Aorta (tissue), 5 donors: ENCODE data around the gene ARHGEF11. TPM values are rescaled to one million over a fixed set of nuclear protein-coding genes. Genes with fewer than 3 reads are reported as not detected.

ENCODE experiments used
- ATAC-seq: fragments of 200-7000 bp; cut with Tn5 transposase; one replicate; pipeline ENCODE4 v1.9.1; 2022; ENCODE audit warnings: moderate library complexity; ENCODE audit not compliant: low FRiP score
- DNase-seq, 2 donors: peaks; one replicate each; pipeline ENCODE4 v3.0.0-alpha.2; 2020
- H3K27ac ChIP-seq, 2 donors: one replicate each; pipeline ENCODE4 v1.5.1; 2013; ENCODE audit warnings: low read length in 2 of 2, mild to moderate bottlenecking in 2 of 2, moderate library complexity in 2 of 2, control low read depth in 1 of 2, inconsistent platforms in 1 of 2, low read depth in 1 of 2
- H3K27me3 ChIP-seq, 2 donors: one replicate each; pipeline ENCODE4 v1.6.1; 2013; ENCODE audit warnings: control low read depth in 1 of 2, low read length in 1 of 2, mild to moderate bottlenecking in 1 of 2, moderate library complexity in 1 of 2; ENCODE audit not compliant: insufficient read depth in 2 of 2, control insufficient read depth in 1 of 2
- H3K36me3 ChIP-seq, 2 donors: one replicate each; pipeline ENCODE4 v1.6.1; 2013; ENCODE audit warnings: control low read depth in 1 of 2, low read length in 1 of 2, mild to moderate bottlenecking in 1 of 2; ENCODE audit not compliant: insufficient read depth in 2 of 2, control insufficient read depth in 1 of 2
- H3K4me1 ChIP-seq, 2 donors: one replicate each; pipeline ENCODE4 v1.6.1; 2013; ENCODE audit warnings: low read length in 2 of 2, control low read depth in 1 of 2, mild to moderate bottlenecking in 1 of 2, moderate library complexity in 1 of 2; ENCODE audit not compliant: insufficient read depth in 2 of 2, control insufficient read depth in 1 of 2
- H3K4me3 ChIP-seq, 2 donors: one replicate each; pipeline ENCODE4 v1.5.1; 2013; ENCODE audit warnings: low read length in 2 of 2, control low read depth in 1 of 2, mild to moderate bottlenecking in 1 of 2
- H3K9me3 ChIP-seq: one replicate; pipeline ENCODE4 v1.6.1; 2013; ENCODE audit warnings: mild to moderate bottlenecking, low read length; ENCODE audit not compliant: control insufficient read depth
- WGBS, 2 donors: extraction: QIAGEN DNeasy Blood & Tissue Kit; methylation state at CpG; one replicate each; pipeline ENCODE4 v1.1.7; 2013; 5-methylcytosine and 5-hydroxymethylcytosine counted together
- intact Hi-C, 2 donors: fragments of 100-400 bp; cut with DNase I; formaldehyde crosslinking; loops; one replicate each; pipeline versions ENCODE4 v1.14.2 to v1.15.0; 2022
- polyA plus RNA-seq, 2 donors: library from polyadenylated mRNA; stranded (reverse); fragments of 200-250 nt; gene quantifications; one replicate each; pipeline ENCODE4 v1.2.3, GENCODE V29; 2013
- total RNA-seq, 2 donors: library from RNA; stranded (reverse); fragmentation: NEBNext Ultra II Directional; extraction: Animal tissue kit (Norgen Biotek cat#: 25700); gene quantifications; one replicate each; pipeline ENCODE4 v1.2.1, GENCODE V29; 2021
- donor health status: healthy with polysubstance abuse.
- donor health status: Bipolar disorder and iron deficiency.
- donor health status: DM: no; HTN: no; CAD: no.
- donor health status: DM: no; HTN: no; CAD: no.
- donor health status: DM: yes; HTN: yes; CAD: no.

ARHGEF11 gene
- total and polyA plus RNA-seq, 4 donors: 9.3 to 47.8 (median 24.6) TPM

DNA sequence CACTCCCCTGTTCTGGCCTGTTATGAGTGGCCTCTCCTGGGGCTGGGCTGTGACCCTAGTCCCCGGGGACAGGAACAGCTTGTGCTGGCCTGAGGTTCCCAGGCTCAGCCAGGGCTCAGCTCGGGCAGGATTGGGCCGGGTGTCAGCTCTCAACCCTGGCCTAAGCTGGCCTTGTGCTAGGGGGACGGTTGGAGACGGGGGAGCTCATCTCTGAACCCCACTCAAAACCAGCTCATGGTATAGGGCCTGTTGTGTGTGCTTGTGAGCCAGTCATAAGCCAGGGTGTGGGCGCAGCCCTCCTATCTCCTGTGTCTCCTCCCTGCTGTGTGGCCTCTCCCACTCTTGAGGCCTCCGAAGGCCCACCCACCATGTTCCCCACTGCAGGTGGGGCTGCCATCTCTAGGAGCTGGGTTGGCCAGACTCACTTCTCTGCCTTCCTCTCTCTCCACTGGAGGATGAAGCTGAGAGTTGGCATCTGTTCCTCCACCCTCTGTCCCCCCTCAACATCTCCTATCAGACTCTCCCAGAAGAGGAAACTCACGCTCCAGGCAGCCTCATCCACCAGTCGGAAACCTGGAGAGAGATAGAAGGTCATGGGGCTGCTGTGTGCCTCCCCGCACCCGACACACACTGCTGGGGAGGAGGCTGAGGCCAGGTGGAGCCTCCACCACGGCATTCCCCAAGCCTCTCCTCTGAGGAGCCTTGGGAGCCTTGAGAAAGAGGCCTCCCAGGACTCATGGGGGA, 150.7 kb downstream of the ARHGEF11 start:
- Histone ChIP-seq H3K4me1 (no peaks in the 10 kb centered on the region), H3K27me3 (no peaks in the 10 kb centered on the region), H3K27ac (peak overlapping the region in 1 of 2 donors; percentile 23), H3K4me3 (no peak overlapping the region), H3K9me3 (no peaks in the 10 kb centered on the region), H3K36me3 (no peaks in the 10 kb centered on the region)
- intact Hi-C loops: loop anchor here in 1 of 2 donors (5.0 to 10.0 kb wide), 4 partner anchors 32 to 208 kb away; partner anchors contain the start of genes ISG20L2 and METTL25B
- DNase-seq (no peak), ATAC-seq (peak; percentile 59)
- 47 to 59% methylated on average over 12 of the region's 12 CpGs for WGBS, 2 donors

DNA sequence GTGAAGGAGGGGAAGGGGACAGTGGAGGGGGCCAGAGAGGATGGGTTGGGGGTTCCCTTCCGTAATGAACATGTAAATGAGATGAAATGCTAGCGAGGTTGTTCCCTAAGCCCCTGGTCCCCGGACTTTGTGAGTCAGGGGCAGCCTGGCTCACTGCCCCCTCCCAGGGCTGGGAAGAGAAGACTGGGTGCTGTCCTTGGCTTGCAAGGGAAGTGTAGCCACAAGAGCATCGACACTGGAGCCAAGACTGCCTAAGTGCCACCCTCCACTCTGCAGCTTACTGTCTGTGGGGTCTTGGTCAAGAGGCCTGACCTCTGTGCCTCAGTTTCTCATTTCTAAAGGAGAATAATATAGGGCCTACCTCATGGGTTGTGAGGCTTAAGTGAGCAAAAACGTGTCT, 151.5 kb downstream of the ARHGEF11 start:
- H3K27me3 ChIP-seq: no peaks in the 10 kb centered on the region
- DNase-seq (no peak), ATAC-seq (no peak)
- H3K36me3 ChIP-seq: no peaks in the 10 kb centered on the region
- intact Hi-C loops: loop anchor here in 1 of 2 donors (5.0 to 10.0 kb wide), 4 partner anchors 33 to 207 kb away; partner anchors contain the start of genes ISG20L2 and METTL25B
- 25 to 43% methylated on average over 5 of the region's 5 CpGs for WGBS, 2 donors
- H3K4me3 ChIP-seq: peak overlapping the region in 1 of 2 donors; percentile 24
- peak overlapping the region in 1 of 2 donors; percentile 49 for H3K27ac ChIP-seq
- H3K9me3 ChIP-seq: no peaks in the 10 kb centered on the region
- no peaks in the 10 kb centered on the region for H3K4me1 ChIP-seq

DNA sequence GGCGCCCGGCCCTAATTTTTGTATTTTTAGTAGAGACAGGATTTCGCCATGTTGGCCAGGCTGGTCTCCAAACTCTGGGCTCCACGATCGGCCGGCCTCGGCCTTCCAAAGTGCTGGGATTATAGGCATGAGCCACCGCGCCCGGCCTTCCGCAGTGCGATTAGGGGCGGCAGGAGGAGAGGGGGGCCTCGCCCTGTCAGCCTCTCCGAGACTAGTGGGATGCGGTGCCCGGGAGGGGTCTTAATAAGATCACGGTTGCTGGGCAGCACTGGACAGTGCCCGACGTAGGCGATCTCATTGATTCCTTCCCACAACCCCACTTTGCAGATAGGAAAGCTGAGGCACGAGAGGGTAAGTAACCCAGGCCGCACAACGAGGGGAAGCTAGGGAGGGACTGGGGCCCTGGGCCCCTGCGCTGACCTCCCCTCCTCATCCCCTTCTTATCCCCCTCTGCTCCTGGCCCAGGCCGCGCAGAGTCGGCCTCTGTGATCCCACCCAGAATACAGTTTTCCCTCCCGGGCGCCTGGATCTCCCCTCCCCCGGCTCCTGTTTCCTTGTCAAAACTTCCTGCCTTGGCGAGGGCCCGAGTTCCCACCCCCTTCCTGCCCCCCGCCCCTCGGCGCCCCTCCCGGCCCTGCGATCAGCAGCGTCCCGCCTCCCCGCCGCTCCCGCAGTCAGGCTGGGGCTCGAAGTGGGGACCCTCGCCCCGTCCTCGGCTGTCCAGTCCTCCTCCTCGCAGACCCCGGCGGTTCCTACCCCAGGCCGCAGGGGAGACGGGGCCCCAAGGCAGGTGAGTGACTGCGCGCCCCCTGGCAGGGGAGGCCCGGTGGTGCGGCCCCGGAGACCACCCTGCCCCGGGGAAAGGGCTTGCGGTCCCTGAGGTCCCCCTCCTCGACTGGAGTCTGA, 152.2 kb downstream of the ARHGEF11 start, which contains the start of gene PEAR1:
Gene PEAR1, plus strand, starts transcription at position 671 of the 906 bp plus-strand sequence. CDS start 10,209 bp downstream, outside the sequence.
- no peaks in the 10 kb centered on the region for H3K4me1 ChIP-seq
- peak within 1 kb of the TSS in 1 of 2 donors; percentile 24 for H3K4me3 ChIP-seq
- peak within 1 kb of the TSS in 1 of 2 donors; percentile 49 for H3K27ac ChIP-seq
- DNase-seq (no peak), ATAC-seq (peak; percentile 46)
- WGBS, 2 donors: 26% methylated on average over 51 to 60 of the region's 60 CpGs
- no peaks in the 10 kb centered on the region for H3K27me3 ChIP-seq
- intact Hi-C loops: loop anchor here in 1 of 2 donors (5.0 to 10.0 kb wide), 4 partner anchors 34 to 206 kb away; partner anchors contain the start of genes ISG20L2 and METTL25B
- H3K9me3 ChIP-seq: no peaks in the 10 kb centered on the region
- H3K36me3 ChIP-seq: no peaks in the 10 kb centered on the region

DNA sequence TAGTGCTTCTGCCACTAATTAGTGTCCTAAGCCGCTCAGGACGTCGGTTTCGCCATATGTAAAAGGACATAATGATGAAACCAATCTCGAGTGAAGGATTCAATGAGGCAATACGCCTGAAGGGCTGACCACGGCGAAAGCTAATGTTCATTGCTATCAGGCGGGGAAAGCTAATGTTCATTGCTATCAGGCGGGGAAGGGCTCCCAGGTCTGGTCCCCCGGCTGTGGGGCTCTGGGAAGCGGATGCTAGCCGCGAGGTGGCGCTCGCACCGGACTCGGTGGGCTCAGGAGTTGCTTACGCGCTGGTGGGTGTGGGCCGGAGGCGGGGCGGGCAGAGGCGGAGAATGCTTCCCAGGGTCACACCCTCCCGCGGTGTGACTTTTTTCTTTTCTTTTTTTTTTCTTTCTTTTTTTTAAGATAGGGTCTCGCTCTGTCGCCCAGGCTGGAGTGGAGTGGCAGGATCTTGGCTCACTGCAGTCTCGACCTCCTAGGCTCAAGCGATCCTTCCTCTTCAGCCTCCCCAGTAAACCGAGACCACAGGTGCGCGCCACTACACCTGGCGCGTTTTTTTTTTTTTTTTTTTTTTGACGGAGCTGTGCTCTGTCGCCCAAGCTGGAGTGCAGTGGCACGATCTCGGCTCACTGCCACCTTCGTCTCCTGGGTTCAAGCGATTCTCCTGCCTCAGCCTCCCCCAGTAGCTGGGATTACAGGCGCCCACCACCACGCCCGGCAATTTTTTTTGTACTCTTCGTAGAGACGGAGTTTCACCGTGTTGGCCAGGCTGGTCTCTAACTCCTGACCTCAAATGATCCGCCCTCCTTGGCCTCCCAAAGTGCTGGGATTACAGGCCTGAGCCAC, 153.1 kb downstream of the ARHGEF11 start:
- intact Hi-C loops: loop anchor here in 1 of 2 donors (5.0 to 10.0 kb wide), 4 partner anchors 35 to 205 kb away; partner anchors contain the start of genes ISG20L2 and METTL25B
- DNase-seq (peak; percentile 94 to 98), ATAC-seq (peak; percentile 92)
- H3K4me3 ChIP-seq: no peak overlapping the region
- no peak overlapping the region for H3K27ac ChIP-seq
- no peaks in the 10 kb centered on the region for H3K27me3 ChIP-seq
- H3K4me1 ChIP-seq: no peaks in the 10 kb centered on the region
- H3K36me3 ChIP-seq: no peaks in the 10 kb centered on the region
- no peaks in the 10 kb centered on the region for H3K9me3 ChIP-seq
- WGBS, 2 donors: 7 to 11% methylated on average over 45 to 48 of the region's 48 CpGs

DNA sequence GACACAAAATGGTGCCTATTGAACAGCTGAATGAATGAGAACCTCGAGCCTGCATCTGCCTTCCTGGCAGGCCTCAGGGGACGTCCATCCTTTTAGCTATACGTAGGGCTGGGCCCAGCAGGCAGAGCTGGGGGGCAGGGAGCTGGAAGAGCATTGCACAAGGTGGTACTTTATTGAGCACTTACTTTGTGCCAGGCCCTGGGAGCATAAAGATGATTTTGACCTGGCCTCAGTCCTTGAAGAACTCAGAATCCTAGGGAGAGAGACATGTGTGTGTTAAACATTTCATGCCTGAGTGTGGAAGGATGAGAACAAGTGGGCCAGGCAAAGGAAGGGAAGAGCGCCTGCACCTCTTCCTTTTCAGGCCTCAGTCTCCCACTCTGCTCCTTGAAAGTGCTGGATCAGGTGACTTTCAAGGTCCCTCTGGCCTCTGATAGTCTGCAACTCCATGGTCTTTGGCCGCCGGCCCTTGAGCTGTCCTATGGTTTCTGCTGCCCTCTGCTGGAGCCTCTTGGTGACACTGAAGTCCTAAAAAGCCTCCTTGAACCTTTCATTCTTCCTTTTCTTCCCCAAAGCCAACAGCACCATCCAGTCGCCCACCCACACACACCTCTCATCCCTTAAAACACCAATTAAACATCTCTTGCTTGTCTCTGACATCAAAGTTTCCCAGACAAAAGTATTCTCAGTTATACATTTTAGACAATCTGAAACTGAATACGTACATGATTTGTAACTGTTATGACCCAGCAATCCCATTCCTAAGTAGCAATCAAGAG, 155.6 kb downstream of the ARHGEF11 start:
- Histone ChIP-seq H3K9me3 (no peaks in the 10 kb centered on the region), H3K27me3 (no peaks in the 10 kb centered on the region), H3K27ac (no peak overlapping the region), H3K4me1 (no peaks in the 10 kb centered on the region), H3K4me3 (no peak overlapping the region), H3K36me3 (no peaks in the 10 kb centered on the region)
- WGBS, 2 donors: 44 to 49% methylated on average over 8 of the region's 8 CpGs
- DNase-seq: peak; percentile 86 to 92
- ATAC-seq: peak; percentile 69
- intact Hi-C loops: loop anchor here (1.0 to 10.0 kb wide), 7 partner anchors 37 to 203 kb away; partner anchors contain the start of genes ISG20L2 (in 1 of the 2) and METTL25B (in 1 of the 2)

DNA sequence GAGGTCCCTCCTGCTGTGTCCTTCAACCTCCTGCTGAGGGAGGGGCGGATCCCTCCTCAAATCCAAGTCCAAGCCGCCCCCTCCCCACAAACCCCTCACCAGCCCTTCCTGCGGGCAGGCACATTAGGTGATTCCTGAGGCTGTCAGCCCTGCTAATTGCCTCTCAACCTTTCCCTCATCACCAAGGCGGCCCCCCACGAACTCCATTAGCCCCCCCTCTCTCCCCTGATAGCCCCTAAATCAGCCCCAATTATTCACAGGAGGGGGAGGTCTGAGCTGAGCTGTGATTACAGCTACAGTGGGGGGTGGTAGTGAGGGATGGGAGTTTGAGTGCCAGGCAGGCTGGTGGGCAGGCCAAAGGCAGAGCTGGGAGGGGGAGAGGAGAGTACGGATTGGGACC, 157.8 kb downstream of the ARHGEF11 start:
- DNase-seq: no peak
- Histone ChIP-seq H3K36me3 (no peaks in the 10 kb centered on the region), H3K27me3 (no peaks in the 10 kb centered on the region), H3K9me3 (no peaks in the 10 kb centered on the region), H3K27ac (no peak overlapping the region), H3K4me3 (no peak overlapping the region), H3K4me1 (no peaks in the 10 kb centered on the region)
- ATAC-seq: no peak
- intact Hi-C loops: loop anchor here (5.0 to 10.0 kb wide), 2 partner anchors 45 to 193 kb away; no protein-coding TSS in a partner anchor
- 46 to 61% methylated on average over 6 of the region's 6 CpGs for WGBS, 2 donors

DNA sequence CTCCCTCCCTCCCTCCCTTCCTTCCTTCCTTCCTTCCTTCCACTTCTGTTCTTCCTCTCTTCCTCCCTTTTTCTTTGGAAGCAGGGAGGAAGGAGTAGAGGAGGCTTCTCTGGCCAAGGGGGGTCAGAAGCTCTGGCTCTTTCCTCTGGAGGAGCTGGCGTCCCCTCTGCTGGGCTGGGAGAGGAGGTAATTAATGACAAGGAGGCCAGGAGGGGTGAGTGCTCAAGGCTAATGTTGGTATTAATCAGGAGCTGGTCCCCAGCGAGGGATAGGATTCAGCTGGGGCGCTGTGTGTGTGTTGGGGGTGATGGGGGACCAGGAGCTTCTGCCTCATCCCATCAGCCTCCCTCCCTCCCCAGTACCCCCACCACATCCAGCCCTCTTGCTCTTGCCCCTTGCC, 158.2 kb downstream of the ARHGEF11 start:
- 57% methylated on average over 3 of the region's 3 CpGs for WGBS, 2 donors
- no peaks in the 10 kb centered on the region for H3K36me3 ChIP-seq
- no peaks in the 10 kb centered on the region for H3K9me3 ChIP-seq
- intact Hi-C loops: loop anchor here (5.0 to 10.0 kb wide), 2 partner anchors 45 to 193 kb away; no protein-coding TSS in a partner anchor
- no peaks in the 10 kb centered on the region for H3K27me3 ChIP-seq
- H3K4me3 ChIP-seq: no peak overlapping the region
- no peaks in the 10 kb centered on the region for H3K4me1 ChIP-seq
- DNase-seq: no peak
- ATAC-seq: no peak
- no peak overlapping the region for H3K27ac ChIP-seq
